Tibial nerve (tissue), 4 donors: ENCODE results near the gene NEB. TPM values are rescaled to one million over a fixed set of nuclear protein-coding genes. Genes with fewer than 3 reads are reported as not detected.
A peak's percentile ranks its signal among the peaks of the same experiment; 100 is the strongest.

Experiments used
- DNase-seq, 2 donors: peaks; one replicate each; pipeline ENCODE4 v3.0.0-alpha.2; 2019; ENCODE audit warnings: low spot score in 2 of 2
- H3K27ac ChIP-seq, 4 donors: fragments of 200-600 bp; sonication (generic) in 3 of 4; one replicate each; pipeline ENCODE4 v1.5.1; 2017 to 2019; ENCODE audit warnings: mild to moderate bottlenecking in 1 of 4
- H3K27me3 ChIP-seq, 2 donors: fragments of 200-600 bp; sonication (generic) in 1 of 2; one replicate each; pipeline versions ENCODE4 v1.5.1 to v1.6.0; 2017 to 2019
- H3K36me3 ChIP-seq, 3 donors: fragments of 200-600 bp; sonication (generic); one replicate each; pipeline ENCODE4 v1.5.1; 2018 to 2019
- H3K4me1 ChIP-seq, 4 donors: fragments of 200-600 bp; sonication (generic) in 3 of 4; one replicate each; pipeline ENCODE4 v1.5.1; 2017 to 2019
- H3K4me3 ChIP-seq, 4 donors: fragments of 200-600 bp; sonication (generic) in 3 of 4; one replicate each; pipeline ENCODE4 v1.5.1; 2017 to 2019; ENCODE audit warnings: mild to moderate bottlenecking in 1 of 4, moderate library complexity in 1 of 4
- H3K9me3 ChIP-seq, 4 donors: fragments of 200-600 bp; sonication (generic) in 3 of 4; one replicate each; pipeline ENCODE4 v1.5.1; 2017 to 2019
- CTCF ChIP-seq, 5 experiments: fragments of 200-600 bp in 3 of 5; fragments of 450-650 bp in 2 of 5; sonication (generic) in 3 of 5; IDR thresholded peaks; one replicate each; pipeline ENCODE4 v1.5.1; 2016 to 2019; ENCODE audit warnings: antibody characterized with exemption in 5 of 5, mild to moderate bottlenecking in 3 of 5, moderate library complexity in 2 of 5
- EP300 ChIP-seq, 2 donors: sonication (generic); formaldehyde crosslinking; IDR thresholded peaks; one replicate each; pipeline ENCODE4 v1.6.1; 2017; ENCODE audit warnings: antibody characterized with exemption in 2 of 2, mild to moderate bottlenecking in 1 of 2
- POLR2A ChIP-seq, 2 donors: fragments of 450-650 bp; IDR thresholded peaks; one replicate each; pipeline ENCODE4 v1.6.1; 2017; ENCODE audit warnings: antibody characterized with exemption in 2 of 2, mild to moderate bottlenecking in 2 of 2, moderate library complexity in 2 of 2
- WGBS, 2 donors: methylation state at CpG; one replicate each; pipeline ENCODE4 v1.1.5; 2018; 5-methylcytosine and 5-hydroxymethylcytosine counted together
- total RNA-seq, 4 donors: library from RNA; depleted of rRNA; stranded (reverse); fragments of >200 nt; gene quantifications; one replicate each; pipeline ENCODE4 v1.1.0, GENCODE V29; 2016

Gene NEB
- total RNA-seq, 4 donors from 2014 or later, result 1.2 to 2.2 (median 1.5) TPM

GRCh38 chr2:151774506-151774905, 40.2 kb upstream of the NEB start:
- 19 to 25% methylated on average over 3 of the region's 3 CpGs for WGBS, 2 donors
- peaks cover 0 to 4% (median 0%) of the 10 kb centered on the region in 4 donors for H3K9me3 ChIP-seq
- no peak overlapping the region for H3K4me3 ChIP-seq
- H3K4me1 ChIP-seq, result peaks cover 0 to 12% (median 2%) of the 10 kb centered on the region in 4 donors
- no peak for TF ChIP-seq EP300 (IDR thresholded peaks at IDR 0.05)
- peaks cover 0 to 40% (median 0%) of the 10 kb centered on the region in 3 donors for H3K36me3 ChIP-seq
- DNase-seq, result no peak
- H3K27me3 ChIP-seq, result no peaks in the 10 kb centered on the region
- peak overlapping the region in 2 of 4 donors; percentile 62 to 63 for H3K27ac ChIP-seq

- H3K4me1 ChIP-seq, result peaks cover 0 to 14% (median 3%) of the 10 kb centered on the region in 4 donors
- no peak for TF ChIP-seq CTCF (IDR thresholded peaks at IDR 0.05)
- no peak for TF ChIP-seq POLR2A (IDR thresholded peaks at IDR 0.05)
- TF ChIP-seq EP300 (IDR thresholded peaks at IDR 0.05), result no peak
- no peak overlapping the region for H3K4me3 ChIP-seq
- 85 to 88% methylated on average over 10 of the region's 10 CpGs for WGBS, 2 donors
- no peaks in the 10 kb centered on the region for H3K27me3 ChIP-seq
- peak overlapping the region in 1 of 4 donors; percentile 23 for H3K27ac ChIP-seq
- DNase-seq, result no peak
- H3K9me3 ChIP-seq, result peaks cover 0 to 4% (median 0%) of the 10 kb centered on the region in 4 donors
- peaks cover 0 to 14% (median 0%) of the 10 kb centered on the region in 3 donors for H3K36me3 ChIP-seq
Observed at GRCh38 chr2:151771599-151772358, 37.5 kb upstream of the NEB start.

- no peak for TF ChIP-seq POLR2A (IDR thresholded peaks at IDR 0.05)
- Histone ChIP-seq H3K27ac (no peak overlapping the region), H3K36me3 (peaks cover 0 to 6% (median 0%) of the 10 kb centered on the region in 3 donors), H3K9me3 (peaks cover 0 to 4% (median 0%) of the 10 kb centered on the region in 4 donors), H3K4me1 (peaks cover 0 to 20% (median 6%) of the 10 kb centered on the region in 4 donors), H3K27me3 (no peaks in the 10 kb centered on the region), H3K4me3 (no peak overlapping the region)
- DNase-seq, result no peak
- WGBS, 2 donors, result 75 to 80% methylated on average over 2 of the region's 2 CpGs
Observed at GRCh38 chr2:151770995-151771394, 36.7 kb upstream of the NEB start.

GRCh38 chr2:151769606-151770005, 35.3 kb upstream of the NEB start:
- peaks cover 0 to 4% (median 0%) of the 10 kb centered on the region in 4 donors for H3K9me3 ChIP-seq
- no peak overlapping the region for H3K4me3 ChIP-seq
- DNase-seq, result no peak
- TF ChIP-seq EP300 (IDR thresholded peaks at IDR 0.05), result no peak
- TF ChIP-seq POLR2A (IDR thresholded peaks at IDR 0.05), result no peak
- TF ChIP-seq CTCF (IDR thresholded peaks at IDR 0.05), result no peak
- 93 to 98% methylated on average over 1 of the region's 1 CpG for WGBS, 2 donors
- no peaks in the 10 kb centered on the region for H3K36me3 ChIP-seq
- no peaks in the 10 kb centered on the region for H3K27me3 ChIP-seq
- H3K4me1 ChIP-seq, result peaks cover 0 to 17% (median 4%) of the 10 kb centered on the region in 4 donors
- no peak overlapping the region for H3K27ac ChIP-seq

GRCh38 chr2:151767536-151767935, 33.3 kb upstream of the NEB start:
- DNase-seq, result no peak
- H3K27me3 ChIP-seq, result no peaks in the 10 kb centered on the region
- TF ChIP-seq POLR2A (IDR thresholded peaks at IDR 0.05) (no peak), EP300 (IDR thresholded peaks at IDR 0.05) (no peak), CTCF (IDR thresholded peaks at IDR 0.05) (no peak)
- H3K4me3 ChIP-seq, result no peak overlapping the region
- 44 to 45% methylated on average over 2 of the region's 2 CpGs for WGBS, 2 donors
- H3K4me1 ChIP-seq, result peaks cover 0 to 12% (median 4%) of the 10 kb centered on the region in 4 donors
- no peaks in the 10 kb centered on the region for H3K36me3 ChIP-seq
- H3K27ac ChIP-seq, result no peak overlapping the region
- H3K9me3 ChIP-seq, result peaks cover 0 to 4% (median 0%) of the 10 kb centered on the region in 4 donors

- DNase-seq, result no peak
- WGBS, 2 donors, result 65 to 79% methylated on average over 4 of the region's 4 CpGs
- Histone ChIP-seq H3K27ac (no peak overlapping the region), H3K4me3 (no peak overlapping the region), H3K36me3 (peaks cover 0 to 3% (median 0%) of the 10 kb centered on the region in 3 donors), H3K4me1 (peaks cover 0 to 12% (median 4%) of the 10 kb centered on the region in 4 donors), H3K27me3 (no peaks in the 10 kb centered on the region), H3K9me3 (peaks cover 0 to 4% (median 0%) of the 10 kb centered on the region in 4 donors)
- no peak for TF ChIP-seq CTCF (IDR thresholded peaks at IDR 0.05)
- TF ChIP-seq EP300 (IDR thresholded peaks at IDR 0.05), result no peak
Observed at GRCh38 chr2:151766437-151767153, 32.3 kb upstream of the NEB start.
